ENCODE measurements around the gene PRR5L.

DNA sequence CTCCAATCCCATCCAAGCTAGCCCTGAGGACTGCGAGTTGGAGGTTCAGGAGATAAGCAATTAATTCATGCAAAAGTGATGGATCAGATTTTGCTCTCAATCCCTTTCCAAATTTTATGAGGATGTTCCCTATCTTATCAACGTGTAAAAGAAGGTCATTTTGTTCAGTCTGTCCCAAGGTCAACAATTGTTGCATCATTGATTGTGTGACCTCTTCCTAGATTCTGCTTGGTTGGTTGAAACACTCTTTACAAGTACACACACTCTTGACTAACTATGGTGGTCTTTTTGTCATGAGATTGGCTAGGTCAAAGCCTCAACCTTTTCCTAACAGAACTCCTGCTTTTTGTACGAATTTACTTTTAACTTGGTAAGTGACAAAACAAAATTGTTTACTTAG is 48.6 kb upstream of the PRR5L start:
- TF ChIP-seq CTCF (optimal IDR thresholded peaks at IDR 0.05 in 1 of 3, IDR thresholded peaks at IDR 0.05 in 1 of 3, conservative IDR thresholded peaks at IDR 0.05 in 1 of 3; ENCODE audit: extremely low read depth in 1 of 3, insufficient read depth in 2 of 3, low read length in 3 of 3) = no peak
- no peak for TF ChIP-seq EZH2 (IDR thresholded peaks at IDR 0.05; ENCODE audit: low read length)
